PC-3 (cell line): Measurements from ENCODE around the gene CNRIP1. TPM values are rescaled to one million over a fixed set of nuclear protein-coding genes. Genes with fewer than 3 reads are reported as not detected.
A peak's percentile ranks its signal among the peaks of the same experiment; 100 is the strongest.
"Not testable (repeated sequence)": the region's sequence is repeated elsewhere in the genome, so short reads cannot be mapped to it uniquely, and the experiment has no call there.

ENCODE experiments used
- ATAC-seq: fragments of 200-7000 bp; cut with Tn5 transposase; 2 replicates; pipeline ENCODE4 v1.9.1; 2020; ENCODE audit warnings: mild to moderate bottlenecking, moderate library complexity
- BruUV-seq: library from RNA; stranded (reverse); fragments of 400-500 nt; replicated peaks from 2 replicates; lab custom pipeline; 2021; lab: Mats Ljungman, UMichigan
- CTCF ChIA-PET: fragments of 300-600 bp; sonication (Branson Sonifier 250); formaldehyde crosslinking; loops from one replicate; lab custom pipeline; 2022; ENCODE audit warnings: antibody characterized with exemption; lab: Charles Lee
- POLR2A ChIA-PET: fragments of 300-600 bp; sonication (Branson Sonifier 250); formaldehyde crosslinking; loops from one replicate; lab custom pipeline; 2022; ENCODE audit warnings: antibody characterized with exemption; ENCODE audit not compliant: unreplicated experiment; lab: Charles Lee
- DNase-seq: peaks from one replicate; pipeline ENCODE4 v3.0.0-alpha.2; 2015
- H2AFZ ChIP-seq: fragments of 300-600 bp; sonication (generic); 2 replicates; pipeline ENCODE4 v1.6.0; 2016; ENCODE audit warnings: antibody characterized with exemption, low read length
- H3F3A ChIP-seq: fragments of 300-600 bp; sonication (generic); one replicate; pipeline ENCODE4 v1.6.0; 2017; ENCODE audit warnings: antibody characterized with exemption, low read length, control low read depth, mild to moderate bottlenecking; ENCODE audit not compliant: unreplicated experiment
- H3K27ac ChIP-seq: fragments of 300-600 bp; sonication (generic); 2 replicates; pipeline ENCODE4 v1.5.1; 2016; ENCODE audit warnings: mild to moderate bottlenecking, low read length
- H3K27me3 ChIP-seq: fragments of 300-600 bp; sonication (generic); 2 replicates; pipeline ENCODE4 v1.6.1; 2016; ENCODE audit warnings: low read length, mixed read lengths
- H3K36me3 ChIP-seq: fragments of 300-600 bp; sonication (generic); 2 replicates; pipeline ENCODE4 v1.6.1; 2016; ENCODE audit warnings: low read depth, mixed run types, low read length, mixed read lengths
- H3K4me1 ChIP-seq: fragments of 300-600 bp; sonication (generic); 2 replicates; pipeline ENCODE4 v1.5.1; 2016; ENCODE audit warnings: low read length; ENCODE audit not compliant: insufficient read depth
- H3K4me2 ChIP-seq: fragments of 300-600 bp; sonication (generic); 2 replicates; pipeline ENCODE4 v1.6.0; 2016; ENCODE audit warnings: low read length
- H3K4me3 ChIP-seq: fragments of 300-600 bp; sonication (generic); 2 replicates; pipeline ENCODE4 v1.5.1; 2016; ENCODE audit warnings: mild to moderate bottlenecking, low read length, mixed read lengths
- H3K79me2 ChIP-seq: fragments of 300-600 bp; sonication (generic); 2 replicates; pipeline ENCODE4 v1.6.1; 2017; ENCODE audit warnings: low read length, mixed read lengths
- H3K9ac ChIP-seq: fragments of 300-600 bp; sonication (generic); 2 replicates; pipeline ENCODE4 v1.6.0; 2016; ENCODE audit warnings: mild to moderate bottlenecking, low read length
- H3K9me2 ChIP-seq: fragments of 300-600 bp; sonication (generic); replicated peaks from 2 replicates; pipeline ENCODE4 v1.6.1; 2016; ENCODE audit warnings: mixed run types, low read length, mixed read lengths
- H3K9me3 ChIP-seq: fragments of 300-600 bp; sonication (generic); 2 replicates; pipeline ENCODE4 v1.6.1; 2016; ENCODE audit warnings: low read length, mixed read lengths
- H4K20me1 ChIP-seq: fragments of 300-600 bp; sonication (generic); 2 replicates; pipeline ENCODE4 v1.6.1; 2016; ENCODE audit warnings: low read length, mixed read lengths
- CTCF ChIP-seq: fragments of 300-600 bp; sonication (generic); conservative IDR thresholded peaks from 2 replicates; pipeline ENCODE4 v1.5.1; 2017; ENCODE audit warnings: antibody characterized with exemption, low read depth, mild to moderate bottlenecking, low read length
- EZH2 ChIP-seq: fragments of 300-600 bp; sonication (generic); IDR thresholded peaks from one replicate; pipeline ENCODE4 v1.6.1; 2017; ENCODE audit warnings: antibody characterized with exemption, mild to moderate bottlenecking, low read length; ENCODE audit not compliant: unreplicated experiment
- EZH2phosphoT487 ChIP-seq: fragments of 300-600 bp; sonication (generic); IDR thresholded peaks from 2 replicates; pipeline ENCODE4 v1.6.1; 2018; ENCODE audit warnings: mild to moderate bottlenecking, antibody characterized with exemption, low read length, borderline replicate concordance
- intact Hi-C: fragments of 100-400 bp; cut with micrococcal nuclease; formaldehyde crosslinking; loops from 2 replicates; pipeline ENCODE4 v1.9.0; 2023
- total RNA-seq: library from RNA; depleted of rRNA; stranded (reverse); fragments of >200 nt; gene quantifications from 2 replicates; pipeline ENCODE4 v1.2.3, GENCODE V29; 2014

CNRIP1 gene
- total RNA-seq, 1 experiment from 2014 or later: 11.7 TPM

DNA sequence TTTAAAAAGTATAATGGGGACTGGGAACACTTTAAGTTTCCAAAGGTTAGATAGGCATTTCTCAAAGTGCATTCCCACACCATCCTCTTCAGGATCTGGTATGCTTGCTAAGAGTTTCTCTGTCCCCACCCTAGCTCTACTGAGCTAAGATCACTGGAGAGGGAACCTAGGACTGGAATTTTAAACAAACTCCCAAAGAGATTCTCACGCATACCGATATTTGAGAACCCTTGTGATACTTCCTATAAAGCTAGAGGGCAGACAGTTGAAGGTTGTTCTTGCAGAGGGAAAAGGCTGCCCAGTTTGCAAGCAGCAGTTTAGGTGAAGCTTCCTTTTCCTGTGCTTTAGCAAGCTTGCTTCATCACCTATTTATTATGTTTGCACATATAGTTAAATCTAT is 3.6 kb downstream of the CNRIP1 start:
- H3K9ac ChIP-seq: no peak overlapping the region
- ChIA-PET CTCF (interaction anchor here (0.5 to 0.7 kb wide), 3 partner anchors 42 to 125 kb away, joined by 3 read pairs; no protein-coding TSS in a partner anchor), POLR2A (interaction anchor here (0.7 kb wide), 1 partner anchor 42 kb away, joined by 3 read pairs; no protein-coding TSS in a partner anchor)
- no peak overlapping the region for H3K4me3 ChIP-seq
- peaks cover 14% of the 10 kb centered on the region for H3K79me2 ChIP-seq
- intact Hi-C loops: no loop called here
- ATAC-seq (no peak), DNase-seq (no peak)
- H3F3A ChIP-seq: no peaks in the 10 kb centered on the region
- H2AFZ ChIP-seq: no peak overlapping the region
- H3K9me3 ChIP-seq: no peaks in the 10 kb centered on the region
- no peaks in the 10 kb centered on the region for H3K36me3 ChIP-seq
- H3K4me2 ChIP-seq: no peak overlapping the region
- no peaks in the 10 kb centered on the region for H3K27me3 ChIP-seq
- H3K27ac ChIP-seq: no peak overlapping the region
- peaks cover 16% of the 10 kb centered on the region for H3K4me1 ChIP-seq
- no peaks in the 10 kb centered on the region for H4K20me1 ChIP-seq
- no TSS peak for BruUV-seq
- H3K9me2 ChIP-seq: no peaks in the 10 kb centered on the region
- no peak for TF ChIP-seq EZH2phosphoT487
- TF ChIP-seq EZH2: no peak

DNA sequence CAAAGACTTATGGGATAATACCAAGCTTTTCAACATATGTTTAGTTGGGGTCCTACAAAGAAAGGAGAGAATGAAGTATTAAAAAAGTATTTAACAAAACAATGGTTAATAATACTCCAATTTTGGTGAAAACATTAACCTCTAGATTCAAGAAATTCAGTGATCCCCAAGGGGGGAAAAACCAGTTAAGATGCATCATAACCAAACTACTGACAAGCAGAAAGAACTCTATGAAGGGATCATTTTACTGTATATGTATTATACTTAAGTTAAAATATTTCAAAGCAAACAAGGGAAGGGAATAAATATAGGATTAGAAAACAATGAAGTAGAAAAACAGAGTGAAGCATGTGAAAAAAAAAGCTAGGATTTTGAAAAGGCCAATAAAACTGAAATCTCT is 8.7 kb downstream of the CNRIP1 start:
- CTCF ChIA-PET: no interaction called here
- no TSS peak for BruUV-seq

GRCh38 chr2:68309426-68309825 is 10.3 kb downstream of the CNRIP1 start:
- POLR2A ChIA-PET: no interaction called here
- no peaks in the 10 kb centered on the region for H3K9me3 ChIP-seq

More for the DNA sequence above, 8.7 kb downstream of the CNRIP1 start:
- no peaks in the 10 kb centered on the region for H3K9me2 ChIP-seq
- no peak for ATAC-seq
- H3K79me2 ChIP-seq: no peaks in the 10 kb centered on the region
- H3K4me3 ChIP-seq: no peak overlapping the region
- no peak overlapping the region for H3K9ac ChIP-seq
- no peaks in the 10 kb centered on the region for H3K9me3 ChIP-seq
- no peak overlapping the region for H3K4me2 ChIP-seq
- no peaks in the 10 kb centered on the region for H3K27me3 ChIP-seq
- TF ChIP-seq EZH2phosphoT487 (no peak), EZH2 (no peak), CTCF (no peak)
- H3K4me1 ChIP-seq: no peaks in the 10 kb centered on the region
- POLR2A ChIA-PET: interaction anchor here (0.6 kb wide), 1 partner anchor 9 kb away, joined by 3 read pairs; no protein-coding TSS in a partner anchor
- H4K20me1 ChIP-seq: no peaks in the 10 kb centered on the region
- H3F3A ChIP-seq: no peaks in the 10 kb centered on the region
- intact Hi-C loops: no loop called here
- no peak for DNase-seq
- no peak overlapping the region for H2AFZ ChIP-seq
- no peak overlapping the region for H3K27ac ChIP-seq
- no peaks in the 10 kb centered on the region for H3K36me3 ChIP-seq

DNA sequence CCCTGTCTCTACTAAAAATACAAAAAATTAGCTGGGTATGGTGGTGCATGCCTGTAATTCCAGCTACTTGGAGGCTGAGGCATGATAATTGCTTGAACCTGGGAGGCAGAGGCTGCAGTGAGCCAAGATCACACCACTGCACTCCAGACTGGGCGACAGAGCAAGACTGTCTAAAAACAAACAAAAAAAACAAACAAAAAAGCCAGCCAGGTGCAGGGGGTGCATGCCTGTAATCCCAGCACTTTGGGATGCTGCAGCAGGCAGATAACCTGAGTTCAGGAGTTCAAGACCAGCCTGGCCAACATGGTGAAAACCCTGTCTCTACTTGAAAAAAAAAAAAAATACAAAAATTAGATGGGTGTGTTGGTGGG is 15.9 kb downstream of the CNRIP1 start:
- H3K4me3 ChIP-seq, H3K79me2 ChIP-seq, H3K27me3 ChIP-seq, H3K9me2 ChIP-seq, H3F3A ChIP-seq, H3K36me3 ChIP-seq, H3K27ac ChIP-seq, H3K9ac ChIP-seq, POLR2A ChIA-PET, H2AFZ ChIP-seq, BruUV-seq, H3K9me3 ChIP-seq, H4K20me1 ChIP-seq, intact Hi-C loops, DNase-seq, H3K4me2 ChIP-seq: not testable (repeated sequence)
- peaks cover 22% of the 10 kb centered on the region for H3K4me1 ChIP-seq
- ATAC-seq: peak; percentile 27; the same call in 1 of the 2 replicates
- CTCF ChIA-PET: interaction anchor here (0.5 kb wide), 1 partner anchor 19 kb away, joined by 4 read pairs; no protein-coding TSS in a partner anchor

More at GRCh38 chr2:68309426-68309825, 10.3 kb downstream of the CNRIP1 start:
- H3K27me3 ChIP-seq: no peaks in the 10 kb centered on the region
- H2AFZ ChIP-seq: no peak overlapping the region
- H3F3A ChIP-seq: no peaks in the 10 kb centered on the region
- DNase-seq: no peak
- H3K79me2 ChIP-seq: no peaks in the 10 kb centered on the region
- no peak overlapping the region for H3K4me2 ChIP-seq
- no peak for ATAC-seq
- CTCF ChIA-PET: no interaction called here
- H3K9ac ChIP-seq: no peak overlapping the region
- H3K36me3 ChIP-seq: no peaks in the 10 kb centered on the region
- intact Hi-C loops: no loop called here
- H3K4me1 ChIP-seq: peaks cover 2% of the 10 kb centered on the region; the same call in 1 of the 2 replicates
- no TSS peak for BruUV-seq
- H3K27ac ChIP-seq: no peak overlapping the region
- H3K9me2 ChIP-seq: no peaks in the 10 kb centered on the region
- H4K20me1 ChIP-seq: no peaks in the 10 kb centered on the region
- no peak overlapping the region for H3K4me3 ChIP-seq
- TF ChIP-seq EZH2 (no peak), CTCF (no peak), EZH2phosphoT487 (no peak)
